ENCODE measurements around the gene FLOT1.

DNA sequence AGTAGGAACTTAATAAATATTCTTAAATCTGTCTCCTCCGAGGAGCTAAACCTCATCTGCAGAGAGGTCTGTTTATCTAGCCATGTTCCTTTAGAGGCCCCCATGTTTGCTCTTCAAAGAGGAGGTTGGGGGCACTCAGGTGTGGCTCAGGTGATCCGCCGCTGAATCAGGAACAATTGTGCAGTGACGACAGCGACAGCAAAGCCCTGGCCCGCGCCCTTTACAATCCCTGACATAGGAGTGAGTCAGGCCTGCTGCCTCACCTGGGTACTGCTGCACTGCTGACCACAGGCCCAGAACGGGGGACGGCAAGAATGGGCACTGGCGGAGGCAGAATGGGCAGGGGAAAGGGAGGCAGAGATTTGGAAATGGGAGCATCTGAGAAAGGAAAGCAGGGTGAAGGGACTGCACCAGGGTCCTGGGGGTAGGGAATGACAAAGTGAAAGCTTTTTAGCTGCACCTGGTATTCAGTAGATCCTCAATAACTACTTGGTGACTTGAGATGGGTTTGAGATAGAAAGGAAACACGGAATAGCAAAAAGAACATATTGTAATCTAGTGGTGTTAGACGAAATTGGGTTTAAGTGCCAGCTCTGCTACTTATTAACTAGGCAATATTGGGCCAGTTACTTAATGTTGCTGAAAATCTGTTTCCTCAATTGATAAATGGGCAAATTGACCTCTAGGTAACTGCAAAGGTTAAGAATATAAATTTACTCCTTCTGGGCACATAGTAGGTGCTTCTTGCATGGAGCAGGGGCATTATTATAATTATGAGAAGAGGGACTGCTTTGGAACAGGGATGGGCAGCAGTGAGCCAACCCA, 7.3 kb upstream of the FLOT1 start:
- TF ChIP-seq CTCF (conservative IDR thresholded peaks at IDR 0.05; ENCODE audit: low read length) = no peak
- no peak for TF ChIP-seq EZH2phosphoT487 (IDR thresholded peaks at IDR 0.05; ENCODE audit: borderline replicate concordance, low read depth, low read length)
